Psoas muscle (tissue), 8 donors: Measurements from ENCODE around the gene ANKRD11. TPM values are rescaled to one million over a fixed set of nuclear protein-coding genes. Genes with fewer than 3 reads are reported as not detected.

Experiments used
- ATAC-seq, 4 donors: fragments of 200-7000 bp; cut with Tn5 transposase; one replicate each; pipeline ENCODE4 v1.9.1; 2020; ENCODE audit warnings: moderate library complexity in 3 of 4, mild to moderate bottlenecking in 2 of 4
- DNase-seq, 2 donors: peaks; one replicate each; pipeline ENCODE4 v3.0.0-alpha.2; 2020
- H3K27ac ChIP-seq: fragments of 200-600 bp; one replicate; pipeline ENCODE4 v1.8.0; 2022
- H3K27me3 ChIP-seq, 3 donors: fragments of 200-600 bp in 1 of 3; one replicate each; pipeline versions ENCODE4 v1.6.1 to v1.8.0; 2013 to 2022; ENCODE audit warnings: low read length in 2 of 3, mild to moderate bottlenecking in 2 of 3, moderate library complexity in 1 of 3; ENCODE audit not compliant: insufficient read depth in 3 of 3
- H3K36me3 ChIP-seq, 2 donors: fragments of 200-600 bp in 1 of 2; one replicate each; pipeline versions ENCODE4 v1.6.1 to v1.8.0; 2013 to 2022; ENCODE audit warnings: low read depth in 1 of 2, mild to moderate bottlenecking in 1 of 2, moderate library complexity in 1 of 2; ENCODE audit not compliant: insufficient read depth in 1 of 2
- H3K4me1 ChIP-seq: fragments of 200-600 bp; one replicate; pipeline ENCODE4 v1.8.0; 2022
- H3K4me3 ChIP-seq: fragments of 200-600 bp; one replicate; pipeline ENCODE4 v1.8.0; 2022; ENCODE audit warnings: mild to moderate bottlenecking
- H3K9me3 ChIP-seq: fragments of 200-600 bp; one replicate; pipeline ENCODE4 v1.8.0; 2022
- WGBS, 3 donors: extraction: QIAGEN DNeasy Blood & Tissue Kit; methylation state at CpG; one replicate each; pipeline versions ENCODE4 v1.1.6 to v1.1.7; 2013; 5-methylcytosine and 5-hydroxymethylcytosine counted together
- intact Hi-C, 2 donors: fragments of 100-400 bp; cut with DNase I; formaldehyde crosslinking; loops; one replicate each; pipeline versions ENCODE4 v1.11.0 to v1.14.2; 2022
- polyA plus RNA-seq, 3 donors: library from polyadenylated mRNA; stranded (reverse); fragments of 200-250 nt; gene quantifications; one replicate each; pipeline ENCODE4 v1.2.3, GENCODE V29; 2013
- total RNA-seq, 4 donors: library from RNA; stranded (reverse); fragmentation: NEBNext Ultra II Directional in 2 of 4; extraction: Animal tissue kit (Norgen Biotek cat#: 25700) in 2 of 4; gene quantifications; one replicate each; pipeline versions ENCODE4 v1.2.1 to v1.2.4, GENCODE V29; 2021 to 2023
- TF ChIP-seq, protein P1 (sequence below): fragments of 200-600 bp; IDR thresholded peaks from one replicate; pipeline ENCODE4 v1.8.0; 2022; ENCODE audit warnings: antibody characterized with exemption
- donor health status: healthy with polysubstance abuse.
- donor health status: DM: no; HTN: no; CAD: no; lungs with moderate emphysema.
- donor health status: Bipolar disorder and iron deficiency.
- donor health status: healthy.
- donor health status: DM: yes; HTN: yes; CAD: no.
- donor health status: DM: no; HTN: no; CAD: no.
- donor health status: DM: no; HTN: no; CAD: no.
- donor health status: DM: yes; HTN: yes; CAD: no.

Gene ANKRD11
- total and polyA plus RNA-seq, 7 donors, result 22.3 to 72.8 (median 57.2) TPM

DNA sequence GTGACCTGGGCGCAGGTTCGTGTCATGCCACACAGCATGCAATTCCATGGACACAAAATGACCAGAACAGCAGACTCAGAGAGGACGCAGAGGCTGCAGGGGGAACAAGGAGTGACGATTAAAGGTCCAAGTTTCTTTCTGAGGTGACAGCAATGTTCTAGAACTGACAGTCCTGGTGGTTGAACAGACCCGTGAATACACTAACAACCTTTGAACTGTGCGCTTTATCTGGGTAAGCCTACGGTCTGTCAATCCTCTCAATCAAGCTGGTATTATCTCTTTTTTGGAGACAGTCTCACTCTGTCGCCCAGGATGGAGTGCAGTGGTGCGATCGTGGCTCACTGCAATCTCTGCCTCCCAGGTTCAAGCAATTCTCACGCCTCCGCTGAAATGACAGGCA lies 138.7 kb downstream of the ANKRD11 start:
- 89 to 94% (median 90%) methylated on average over 12 of the region's 12 CpGs for WGBS, 3 donors
- Histone ChIP-seq H3K27ac (no peak overlapping the region), H3K27me3 (no peaks in the 10 kb centered on the region), H3K4me3 (no peak overlapping the region), H3K4me1 (peaks cover 54% of the 10 kb centered on the region), H3K36me3 (no peaks in the 10 kb centered on the region), H3K9me3 (no peaks in the 10 kb centered on the region)
- ATAC-seq (no peak), DNase-seq (no peak)
- intact Hi-C loops, result loop anchor here in 1 of 2 donors (10.0 kb wide), 1 partner anchor 133 kb away; no protein-coding TSS in a partner anchor
- TF ChIP-seq, protein P1, sequence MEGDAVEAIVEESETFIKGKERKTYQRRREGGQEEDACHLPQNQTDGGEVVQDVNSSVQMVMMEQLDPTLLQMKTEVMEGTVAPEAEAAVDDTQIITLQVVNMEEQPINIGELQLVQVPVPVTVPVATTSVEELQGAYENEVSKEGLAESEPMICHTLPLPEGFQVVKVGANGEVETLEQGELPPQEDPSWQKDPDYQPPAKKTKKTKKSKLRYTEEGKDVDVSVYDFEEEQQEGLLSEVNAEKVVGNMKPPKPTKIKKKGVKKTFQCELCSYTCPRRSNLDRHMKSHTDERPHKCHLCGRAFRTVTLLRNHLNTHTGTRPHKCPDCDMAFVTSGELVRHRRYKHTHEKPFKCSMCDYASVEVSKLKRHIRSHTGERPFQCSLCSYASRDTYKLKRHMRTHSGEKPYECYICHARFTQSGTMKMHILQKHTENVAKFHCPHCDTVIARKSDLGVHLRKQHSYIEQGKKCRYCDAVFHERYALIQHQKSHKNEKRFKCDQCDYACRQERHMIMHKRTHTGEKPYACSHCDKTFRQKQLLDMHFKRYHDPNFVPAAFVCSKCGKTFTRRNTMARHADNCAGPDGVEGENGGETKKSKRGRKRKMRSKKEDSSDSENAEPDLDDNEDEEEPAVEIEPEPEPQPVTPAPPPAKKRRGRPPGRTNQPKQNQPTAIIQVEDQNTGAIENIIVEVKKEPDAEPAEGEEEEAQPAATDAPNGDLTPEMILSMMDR, result no peak

DNA sequence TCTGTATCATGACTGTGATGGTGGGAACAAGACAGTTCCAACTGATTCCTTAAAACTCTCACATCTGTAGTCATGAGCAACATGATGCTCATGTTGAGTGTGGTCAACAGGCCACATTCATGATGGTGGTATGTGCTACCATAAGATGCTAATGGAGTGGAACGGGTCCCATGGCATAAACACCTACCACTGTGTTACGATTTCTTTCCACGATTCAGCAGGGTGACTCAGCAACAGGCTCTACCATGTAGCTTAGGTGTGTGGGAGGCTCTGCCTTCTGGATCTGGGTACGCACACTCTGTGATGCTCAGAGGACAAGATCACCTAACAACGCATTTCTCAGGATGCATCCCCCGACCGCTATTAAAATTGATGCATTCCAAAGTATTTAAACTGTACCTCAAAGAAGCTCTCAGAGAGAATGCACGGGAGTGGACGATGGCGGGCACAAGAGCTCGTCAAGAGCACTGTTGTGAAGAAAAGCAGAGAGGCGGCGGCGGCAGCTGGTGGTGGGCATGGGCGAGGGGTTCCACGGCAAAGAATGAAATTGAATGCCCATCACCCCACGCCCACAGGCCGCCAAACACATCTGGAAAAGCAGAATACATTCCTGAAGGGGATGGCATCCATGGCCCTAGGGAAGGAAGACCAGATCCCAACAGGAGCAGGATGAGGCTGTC lies 139.5 kb downstream of the ANKRD11 start:
- intact Hi-C loops, result loop anchor here in 1 of 2 donors (10.0 kb wide), 1 partner anchor 134 kb away; no protein-coding TSS in a partner anchor
- Histone ChIP-seq H3K9me3 (no peaks in the 10 kb centered on the region), H3K27me3 (no peaks in the 10 kb centered on the region), H3K4me1 (peaks cover 60% of the 10 kb centered on the region), H3K27ac (peak overlapping the region; percentile 16), H3K4me3 (no peak overlapping the region), H3K36me3 (no peaks in the 10 kb centered on the region)
- ATAC-seq, result no peak
- 90 to 96% (median 91%) methylated on average over 18 of the region's 18 CpGs for WGBS, 3 donors
- peak in 1 of 2 donors; percentile 28 for DNase-seq
- TF ChIP-seq, protein P1, result no peak

DNA sequence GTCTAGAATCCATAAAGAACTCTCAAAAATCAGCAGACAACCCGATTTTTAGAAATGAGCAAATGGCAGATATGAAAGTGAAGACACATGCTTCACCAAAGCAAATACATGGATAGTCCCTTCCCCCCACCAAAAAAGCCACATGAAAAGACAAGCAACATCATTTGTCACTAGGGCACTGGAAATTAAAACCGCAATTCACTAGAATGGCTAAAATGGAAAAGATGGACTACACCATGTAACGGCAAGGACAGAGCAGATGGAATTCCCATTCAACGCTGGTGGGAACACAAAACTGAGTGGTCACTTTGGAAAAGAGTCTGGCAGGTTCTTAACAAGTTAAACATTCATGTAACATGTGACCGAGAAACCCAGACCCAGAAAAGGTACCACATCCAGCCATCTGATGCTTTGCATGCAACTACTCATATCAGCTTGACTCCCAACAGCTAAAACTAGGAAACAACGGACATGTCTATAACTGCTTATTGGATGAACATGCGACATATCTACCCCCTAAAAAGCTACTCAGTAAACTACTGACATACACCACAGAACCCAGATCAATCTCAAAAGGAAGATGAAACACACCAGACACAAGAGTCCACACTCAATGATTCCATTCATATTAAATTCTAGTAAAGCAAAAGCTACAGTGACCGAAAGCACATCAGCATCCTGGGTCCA lies 140.3 kb downstream of the ANKRD11 start:
- Histone ChIP-seq H3K9me3 (no peaks in the 10 kb centered on the region), H3K4me1 (peaks cover 60% of the 10 kb centered on the region), H3K36me3 (no peaks in the 10 kb centered on the region), H3K27ac (peak overlapping the region; percentile 16), H3K27me3 (no peaks in the 10 kb centered on the region), H3K4me3 (no peak overlapping the region)
- TF ChIP-seq, protein P1, result no peak
- intact Hi-C loops, result loop anchor here in 1 of 2 donors (10.0 kb wide), 1 partner anchor 135 kb away; no protein-coding TSS in a partner anchor
- no peak for DNase-seq
- 88 to 94% (median 89%) methylated on average over 8 of the region's 8 CpGs for WGBS, 3 donors
- ATAC-seq, result no peak

DNA sequence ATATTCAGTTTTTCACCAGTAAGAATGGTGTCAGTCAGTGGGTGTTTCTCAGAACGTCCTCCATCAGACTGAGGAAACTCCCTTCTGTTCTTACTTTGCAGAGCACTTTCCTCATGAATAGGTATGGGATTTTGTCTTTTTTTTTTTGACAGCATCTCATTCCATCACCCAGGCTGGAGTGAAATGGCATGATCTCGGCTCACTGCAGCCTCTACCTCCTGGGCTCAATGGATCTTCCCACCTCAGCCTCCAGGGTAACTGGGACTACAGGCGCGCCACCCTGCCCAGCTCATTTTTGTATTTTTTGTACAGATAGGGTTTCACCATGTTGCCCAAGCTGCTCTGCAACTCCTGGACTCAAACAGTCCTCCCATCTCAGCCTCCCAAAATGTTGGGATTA lies 142.6 kb downstream of the ANKRD11 start:
- no peak overlapping the region for H3K4me3 ChIP-seq
- ATAC-seq (no peak), DNase-seq (no peak)
- no peaks in the 10 kb centered on the region for H3K27me3 ChIP-seq
- no peaks in the 10 kb centered on the region for H3K9me3 ChIP-seq
- H3K36me3 ChIP-seq, result no peaks in the 10 kb centered on the region
- H3K4me1 ChIP-seq, result peaks cover 62% of the 10 kb centered on the region
- TF ChIP-seq, protein P1, result no peak
- 92 to 95% (median 95%) methylated on average over 4 of the region's 4 CpGs for WGBS, 3 donors
- no peak overlapping the region for H3K27ac ChIP-seq
- intact Hi-C loops, result no loop called here
